NCI-H146 treated with DMSO at 0.1 percent for 48 hours (cell line): ENCODE data around the gene OR10W1.

Experiments
- DNase-seq: peaks from one replicate; lab custom pipeline; 2025; ENCODE audit not compliant: unreplicated experiment; lab: John Stamatoyannopoulos, UW

The OR10W1 gene, protein sequence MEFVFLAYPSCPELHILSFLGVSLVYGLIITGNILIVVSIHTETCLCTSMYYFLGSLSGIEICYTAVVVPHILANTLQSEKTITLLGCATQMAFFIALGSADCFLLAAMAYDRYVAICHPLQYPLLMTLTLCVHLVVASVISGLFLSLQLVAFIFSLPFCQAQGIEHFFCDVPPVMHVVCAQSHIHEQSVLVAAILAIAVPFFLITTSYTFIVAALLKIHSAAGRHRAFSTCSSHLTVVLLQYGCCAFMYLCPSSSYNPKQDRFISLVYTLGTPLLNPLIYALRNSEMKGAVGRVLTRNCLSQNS

DNA sequence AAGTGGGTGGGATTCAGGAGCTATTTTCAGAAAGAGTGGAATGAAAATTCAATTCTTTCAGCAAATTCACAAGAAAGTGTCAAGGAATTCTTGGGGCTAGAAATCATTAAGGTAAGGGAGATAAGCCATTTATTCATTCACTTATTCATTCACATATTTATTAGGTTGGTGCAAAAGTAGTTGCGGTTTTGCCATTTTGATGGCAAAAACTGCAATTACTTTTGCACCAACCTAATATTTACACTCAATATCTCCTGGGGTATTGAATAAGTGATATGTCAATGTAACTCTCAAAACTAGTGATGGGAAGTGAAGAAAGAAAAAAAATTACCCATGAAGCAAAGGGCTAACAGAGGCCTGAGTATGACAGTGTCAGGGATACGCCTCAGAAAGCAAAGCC lies at the start of gene OR10W1:
TSS of gene OR10W1 (minus strand) at position 119 of the 400 bp plus-strand sequence. CDS start 402 bp downstream, outside the sequence.
- DNase-seq, result no peak

DNA sequence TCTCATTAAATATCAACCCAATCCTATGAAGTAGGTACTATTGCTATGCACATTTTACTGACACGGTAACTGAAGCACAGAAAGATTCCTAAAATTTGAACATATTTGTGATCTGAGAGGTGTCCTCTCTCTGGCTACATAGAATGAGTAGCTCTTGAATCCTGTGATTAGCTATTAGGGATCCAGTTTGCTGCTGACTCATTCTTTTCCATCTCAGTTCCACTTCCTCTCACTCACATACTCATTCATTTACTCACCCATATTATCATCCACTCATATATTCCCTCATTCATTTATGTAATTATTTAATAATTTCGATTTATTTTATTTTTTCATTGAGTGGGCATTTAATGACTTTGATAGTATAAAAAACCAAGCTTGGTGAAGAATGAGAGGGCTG lies 48.1 kb upstream of the OR10W1 start:
- DNase-seq, result no peak

DNA sequence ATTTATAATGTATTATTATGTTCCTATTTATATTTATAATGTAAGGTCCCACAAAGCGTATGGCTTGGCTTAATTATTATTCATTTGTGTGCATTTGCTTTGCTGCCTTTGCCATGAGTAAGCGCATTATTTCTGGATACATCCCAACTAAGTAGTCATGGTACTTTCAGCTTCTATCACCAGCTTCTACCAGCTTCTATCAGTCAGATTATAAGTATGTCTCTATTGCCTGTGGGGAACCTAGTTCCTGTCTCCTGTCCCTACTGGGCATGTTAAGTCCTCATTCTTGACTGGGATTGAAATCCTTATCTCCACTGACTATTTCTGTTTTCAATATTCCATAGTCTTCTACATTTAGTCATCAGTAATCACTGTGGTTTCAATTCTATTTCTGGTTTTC lies 33.5 kb upstream of the OR10W1 start:
- no peak for DNase-seq

DNA sequence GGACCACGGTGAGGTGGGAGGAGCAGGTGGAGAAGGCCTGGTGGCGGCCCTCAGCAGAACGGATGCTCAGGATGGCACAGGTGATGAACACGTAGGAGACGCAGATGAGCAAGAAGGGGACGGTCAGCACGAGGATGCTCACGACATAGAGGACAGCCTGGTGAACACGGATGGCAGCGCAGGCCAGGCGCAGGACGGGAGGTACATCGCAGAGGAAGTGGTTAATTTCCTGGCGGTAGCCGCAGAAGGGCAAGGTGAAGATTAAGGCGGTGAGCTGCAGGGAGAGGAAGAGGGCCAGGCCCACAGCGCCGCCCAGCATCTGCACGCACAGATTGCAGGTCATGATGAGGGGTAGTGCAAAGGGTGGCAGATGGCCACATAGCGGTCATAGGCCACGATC lies 24.0 kb upstream of the OR10W1 start:
- no peak for DNase-seq

DNA sequence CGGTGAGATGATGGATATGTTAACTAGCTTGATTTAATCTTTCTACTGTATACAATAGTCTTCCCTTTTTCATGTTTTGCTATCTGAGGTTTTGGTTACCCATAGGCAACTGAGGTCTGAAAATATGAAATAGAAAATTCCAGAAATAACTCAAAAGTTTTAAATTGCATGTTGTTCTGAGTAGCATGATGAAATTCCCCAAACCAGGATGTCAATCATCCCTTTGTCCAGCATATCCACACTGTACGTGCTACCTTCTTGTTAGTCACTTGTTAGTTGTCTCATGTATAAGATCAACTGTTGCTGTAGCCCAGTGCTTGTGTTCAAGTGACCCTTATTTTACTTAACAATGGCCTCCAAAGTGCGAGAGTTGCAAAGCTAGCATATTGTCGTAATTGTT lies 21.2 kb upstream of the OR10W1 start:
- no peak for DNase-seq

DNA sequence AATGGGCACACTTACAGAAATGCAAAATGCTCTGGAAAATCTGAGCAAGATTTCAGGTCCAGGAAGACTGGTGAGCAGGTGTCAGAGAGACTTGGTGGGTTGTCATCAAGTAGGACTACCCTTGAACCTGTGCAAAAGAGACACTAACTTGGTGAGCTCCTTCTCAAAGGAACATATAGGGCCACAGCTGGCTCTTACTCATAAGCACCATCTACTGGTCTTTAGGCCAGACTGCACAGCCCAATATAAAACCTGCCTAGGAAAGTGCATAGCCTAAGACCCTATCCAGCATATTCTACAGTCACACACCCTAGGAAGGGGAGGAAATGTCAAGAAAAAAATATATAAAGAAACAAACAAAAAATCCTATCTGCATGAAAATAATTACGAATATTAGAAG lies 18.2 kb upstream of the OR10W1 start:
- DNase-seq, result no peak

DNA sequence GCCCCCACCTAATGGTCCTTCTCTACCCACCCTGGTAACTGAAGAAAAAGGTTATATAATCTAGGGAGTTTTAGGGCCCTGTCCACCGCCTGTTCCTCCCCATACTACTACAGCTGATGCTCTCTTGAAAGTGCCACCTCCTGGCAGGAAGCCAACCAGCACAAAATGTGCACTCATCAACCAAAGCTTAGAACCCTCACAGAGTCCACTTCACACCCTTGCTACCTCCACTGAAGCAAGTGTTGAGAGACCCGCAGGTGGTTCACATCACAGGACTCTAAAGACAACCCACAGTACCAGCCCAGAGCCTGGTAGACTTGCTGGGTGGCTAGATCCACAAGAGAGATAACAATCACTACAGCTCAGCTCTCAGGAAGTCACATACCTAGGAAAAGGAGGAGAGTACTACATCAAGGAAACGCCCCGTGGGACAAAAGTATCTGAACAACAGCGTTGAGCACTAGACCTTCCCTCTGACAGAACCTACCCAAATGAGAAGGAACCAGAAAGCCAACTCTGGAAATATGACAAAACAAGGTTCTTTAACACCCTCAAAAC lies 17.5 kb upstream of the OR10W1 start:
- DNase-seq, result no peak

DNA sequence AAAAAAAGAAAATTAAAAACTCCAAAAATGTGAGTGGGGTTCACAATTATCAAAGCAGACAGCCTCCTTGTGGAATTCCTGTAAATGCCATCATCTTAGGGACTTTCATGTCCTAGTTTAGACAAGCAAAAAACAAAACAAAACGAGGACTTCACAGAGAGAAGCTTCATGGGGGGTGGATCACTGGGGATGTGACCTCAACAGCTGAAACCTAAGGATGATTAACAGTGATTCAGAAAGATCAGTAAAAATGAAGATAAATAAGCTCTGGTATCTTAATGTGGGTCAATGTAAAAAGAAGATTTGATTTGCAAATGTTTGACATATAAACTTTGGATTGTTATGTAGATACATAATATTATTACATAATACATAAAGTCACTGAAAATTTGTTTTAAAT lies 8.1 kb upstream of the OR10W1 start:
- no peak for DNase-seq

DNA sequence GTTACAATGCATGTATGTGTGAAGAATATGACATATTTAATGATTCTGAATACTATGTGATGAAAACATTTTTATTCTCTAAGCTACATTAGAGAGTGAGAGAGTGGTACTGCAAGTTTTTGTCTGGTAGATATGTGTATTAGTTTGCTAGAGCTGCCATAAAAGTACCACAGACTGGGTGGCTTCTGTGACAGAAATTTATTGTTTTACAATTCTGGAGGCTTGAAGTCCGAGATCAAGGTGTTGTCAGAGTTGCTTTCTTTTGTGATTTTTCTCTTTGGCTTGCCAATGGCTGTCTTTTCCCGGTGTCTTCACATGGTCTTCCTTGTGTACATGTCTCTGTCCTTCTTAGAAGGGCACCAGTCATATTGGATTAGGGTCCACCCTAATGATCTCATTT lies 6.9 kb upstream of the OR10W1 start:
- no peak for DNase-seq

DNA sequence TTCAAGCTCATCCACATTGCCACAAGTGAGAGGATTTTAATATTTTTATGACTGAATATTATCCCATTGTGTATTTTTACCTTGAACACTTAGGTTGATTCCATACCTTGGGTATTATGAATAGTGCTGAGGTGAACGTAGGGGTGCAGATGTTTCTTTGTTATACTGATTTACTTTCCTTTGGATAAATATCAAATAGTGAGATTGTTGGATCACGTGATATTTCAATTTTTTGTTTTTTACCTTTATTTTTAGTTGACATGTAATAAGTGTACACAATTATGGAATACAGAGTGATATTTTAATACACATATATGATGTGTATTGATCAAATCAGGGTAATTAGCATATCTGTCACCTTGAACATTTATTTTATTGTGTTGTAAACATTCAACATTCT lies 8.1 kb downstream of the OR10W1 start:
- DNase-seq, result no peak

DNA sequence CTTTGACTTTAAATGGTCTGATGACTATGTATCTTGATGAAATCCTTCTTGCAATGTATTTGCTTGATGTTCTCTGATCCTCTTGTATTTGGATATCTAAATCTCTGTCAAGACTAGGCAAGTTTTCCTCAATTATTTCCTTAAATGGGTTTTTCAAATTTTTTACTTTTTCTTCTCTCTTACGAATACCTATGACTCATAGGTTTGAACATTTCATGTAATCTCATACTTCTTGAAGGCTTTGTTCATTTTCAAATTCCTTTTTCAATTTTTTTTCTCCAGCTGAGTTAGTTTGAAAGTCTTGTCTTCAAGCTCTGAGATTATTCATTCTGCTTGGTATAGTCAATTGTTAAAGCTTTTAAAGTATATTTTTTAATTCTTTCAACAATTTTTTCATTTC lies 13.1 kb downstream of the OR10W1 start:
- no peak for DNase-seq

DNA sequence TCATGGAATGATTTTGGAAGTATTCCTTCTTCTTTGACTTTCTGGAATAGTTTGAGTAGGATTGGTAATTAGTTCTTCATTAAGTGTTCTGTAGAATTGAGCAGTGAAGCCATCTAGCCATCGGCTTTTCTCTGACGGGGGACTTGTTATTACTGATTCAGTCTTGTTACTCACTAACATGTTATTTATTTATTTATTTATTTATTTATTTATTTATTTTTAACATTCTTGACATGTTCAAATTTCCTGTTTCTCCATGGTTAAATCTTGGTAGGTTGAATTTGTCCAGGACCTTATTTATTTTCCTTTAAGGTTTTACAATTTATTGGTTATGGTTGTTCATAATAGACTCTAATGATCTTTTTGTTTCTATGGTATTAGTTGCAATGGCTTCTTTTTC lies 24.1 kb downstream of the OR10W1 start:
- DNase-seq, result no peak

DNA sequence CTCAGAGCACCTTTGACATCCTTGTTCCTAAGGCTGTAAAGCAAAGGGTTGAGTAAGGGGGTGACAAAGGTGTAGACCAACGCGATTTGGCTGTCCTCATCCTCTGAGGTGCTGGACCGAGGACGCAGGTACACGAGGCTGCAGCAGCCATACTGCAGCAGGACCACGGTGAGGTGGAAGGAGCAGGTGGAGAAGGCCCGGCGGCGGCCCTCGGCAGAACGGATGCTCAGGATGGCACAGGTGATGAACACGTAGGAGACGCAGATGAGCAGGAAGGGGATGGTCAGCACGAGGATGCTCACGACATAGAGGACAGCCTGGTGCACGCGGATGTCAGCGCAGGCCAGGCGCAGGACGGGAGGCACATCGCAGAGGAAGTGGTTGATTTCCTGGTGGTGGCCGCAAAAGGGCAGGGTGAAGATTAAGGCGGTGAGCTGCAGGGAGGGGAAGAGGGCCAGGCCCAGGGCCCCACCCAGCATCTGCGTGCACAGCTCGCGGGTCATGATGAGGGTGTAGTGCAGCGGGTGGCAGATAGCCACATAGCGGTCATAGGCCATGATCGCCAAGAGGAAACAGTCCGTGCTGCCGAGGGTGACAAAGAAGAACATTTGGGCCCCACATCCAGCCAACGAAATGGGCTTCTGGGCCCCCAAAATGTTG lies 40.0 kb downstream of the OR10W1 start:
- no peak for DNase-seq

DNA sequence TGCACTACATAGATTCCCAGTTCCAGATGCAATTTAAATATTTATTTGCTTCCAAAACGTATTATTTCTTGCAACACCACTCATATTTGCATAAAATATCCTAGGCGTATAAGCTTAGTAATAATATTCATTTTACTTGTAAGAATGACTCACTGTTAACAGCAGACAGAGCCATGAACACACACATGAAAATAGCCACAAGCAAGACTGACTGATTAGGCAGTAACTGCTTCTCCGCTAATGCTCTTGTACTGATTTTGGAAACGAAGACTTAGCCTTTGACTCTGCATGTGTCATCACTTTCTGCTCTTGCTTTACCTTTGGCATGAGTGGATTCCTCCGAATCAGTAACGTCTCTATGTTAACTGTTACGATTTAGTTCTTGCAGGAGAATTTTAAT lies 45.3 kb downstream of the OR10W1 start:
- no peak for DNase-seq
